Measurements from ENCODE around the gene PSMD8. TPM values are rescaled to one million over a fixed set of nuclear protein-coding genes. Genes with fewer than 3 reads are reported as not detected.

PSMD8 gene
- total RNA-seq, 1 experiment from 2014 or later: 614 TPM

DNA sequence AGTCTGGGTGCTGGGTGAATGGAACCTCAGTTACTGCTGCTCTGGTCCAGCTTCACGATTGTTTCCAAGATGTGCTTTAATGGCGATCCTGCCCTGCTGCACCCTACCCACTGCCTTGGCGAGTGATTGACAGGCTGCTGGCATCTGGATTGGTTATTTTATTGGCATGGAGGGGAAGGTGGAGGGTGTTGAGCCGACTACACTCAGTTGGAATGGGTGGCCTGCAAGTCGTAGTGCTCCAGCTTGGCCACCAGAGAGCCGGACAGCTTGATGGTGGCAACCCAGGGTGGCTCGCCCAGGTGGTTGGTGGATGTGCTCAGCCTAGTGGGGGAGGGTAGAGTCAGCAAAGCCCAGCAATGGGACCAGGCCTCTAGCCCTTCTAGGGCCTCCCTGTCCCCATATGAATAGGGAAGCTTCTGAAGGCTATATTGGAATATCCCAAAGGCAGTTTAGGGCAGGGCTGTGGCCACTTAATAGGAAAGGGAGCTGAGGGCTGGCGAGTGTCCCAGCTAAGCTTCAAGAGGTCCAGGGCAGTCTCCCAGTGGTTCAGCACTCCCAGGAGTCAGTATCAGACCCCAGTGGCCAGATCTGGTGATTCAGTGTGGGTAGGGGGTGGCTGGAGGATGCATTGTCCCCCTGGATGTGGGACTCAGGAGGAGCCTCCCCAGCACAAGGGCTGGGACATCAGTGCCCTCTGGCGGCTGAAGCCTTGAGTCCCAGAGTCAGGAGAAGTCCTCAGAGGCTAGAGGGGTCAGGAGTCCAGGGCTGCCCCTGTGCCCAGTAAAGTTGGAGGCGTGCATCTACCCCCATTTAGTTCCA lies 10.0 kb downstream of the PSMD8 start:
- in situ Hi-C loops (cut with HindIII; ENCODE audit: low pct_unique_long_range_greater_than_20kb, low sequenced_read_pairs): no loop called here
- no peak for DNase-seq (ENCODE audit: low read depth)

DNA sequence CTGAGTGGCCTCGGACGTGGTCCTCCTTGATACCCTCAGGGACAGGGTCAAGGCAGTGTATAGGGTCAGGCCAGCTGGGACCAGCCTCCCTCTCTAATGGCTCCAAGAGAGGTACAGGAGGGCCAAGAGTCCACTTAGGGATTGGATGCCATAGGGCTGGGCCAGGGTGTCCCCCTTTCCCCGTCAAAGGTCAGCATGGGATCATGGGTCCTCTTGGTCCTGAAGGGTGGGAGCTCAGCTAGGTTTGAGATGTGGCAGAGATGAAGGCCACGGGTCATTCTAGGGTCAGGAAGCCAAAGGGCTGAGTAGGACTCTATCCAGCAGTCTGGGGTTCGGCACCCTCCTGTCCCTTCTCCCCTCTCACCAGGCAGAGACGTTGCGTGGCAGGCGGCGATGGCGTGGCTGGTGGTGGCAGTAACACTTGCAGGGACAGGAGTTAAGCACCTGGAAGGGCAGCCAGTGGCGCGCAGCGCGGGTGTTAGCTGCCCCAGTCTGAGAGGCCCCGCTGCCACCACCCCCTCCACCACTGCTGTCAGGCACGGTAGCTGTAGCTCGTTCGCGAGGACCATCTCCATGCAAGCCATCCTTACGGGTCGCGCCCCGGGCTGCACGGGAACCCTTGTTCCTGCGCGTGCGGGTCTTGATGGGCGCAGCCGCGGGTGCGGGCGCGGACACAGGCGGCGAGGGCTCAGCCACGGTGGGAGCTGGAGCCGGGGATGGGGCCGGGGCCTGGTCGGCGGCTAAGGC lies 10.9 kb downstream of the PSMD8 start:
- no peak for DNase-seq (ENCODE audit: low read depth)
- in situ Hi-C loops (cut with HindIII; ENCODE audit: low pct_unique_long_range_greater_than_20kb, low sequenced_read_pairs): no loop called here

DNA sequence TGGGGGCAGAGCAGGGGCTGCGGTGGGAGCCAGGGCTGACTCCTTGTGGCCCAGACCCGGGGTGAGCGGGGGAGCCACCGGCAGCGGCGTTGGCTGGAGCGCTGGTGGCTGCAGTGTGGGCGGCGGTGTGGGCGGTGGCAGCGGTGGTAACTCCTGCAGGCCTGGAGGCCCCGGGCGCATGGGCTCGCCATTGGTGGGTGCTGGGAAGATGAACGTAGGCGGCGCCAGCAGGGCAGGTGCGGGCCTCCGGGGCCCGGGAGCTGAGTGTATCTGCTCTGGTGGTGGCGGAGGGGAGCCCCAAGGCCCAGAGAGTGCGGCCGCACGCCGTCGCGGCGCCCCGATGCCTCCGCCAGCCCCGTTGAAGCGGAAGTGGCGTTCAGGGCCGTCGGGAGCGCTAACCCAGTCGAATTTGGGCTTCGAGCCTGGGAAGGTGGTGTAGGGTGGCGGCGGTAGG lies 11.5 kb downstream of the PSMD8 start:
- in situ Hi-C loops (cut with HindIII; ENCODE audit: low pct_unique_long_range_greater_than_20kb, low sequenced_read_pairs): no loop called here
- no peak for DNase-seq (ENCODE audit: low read depth)

DNA sequence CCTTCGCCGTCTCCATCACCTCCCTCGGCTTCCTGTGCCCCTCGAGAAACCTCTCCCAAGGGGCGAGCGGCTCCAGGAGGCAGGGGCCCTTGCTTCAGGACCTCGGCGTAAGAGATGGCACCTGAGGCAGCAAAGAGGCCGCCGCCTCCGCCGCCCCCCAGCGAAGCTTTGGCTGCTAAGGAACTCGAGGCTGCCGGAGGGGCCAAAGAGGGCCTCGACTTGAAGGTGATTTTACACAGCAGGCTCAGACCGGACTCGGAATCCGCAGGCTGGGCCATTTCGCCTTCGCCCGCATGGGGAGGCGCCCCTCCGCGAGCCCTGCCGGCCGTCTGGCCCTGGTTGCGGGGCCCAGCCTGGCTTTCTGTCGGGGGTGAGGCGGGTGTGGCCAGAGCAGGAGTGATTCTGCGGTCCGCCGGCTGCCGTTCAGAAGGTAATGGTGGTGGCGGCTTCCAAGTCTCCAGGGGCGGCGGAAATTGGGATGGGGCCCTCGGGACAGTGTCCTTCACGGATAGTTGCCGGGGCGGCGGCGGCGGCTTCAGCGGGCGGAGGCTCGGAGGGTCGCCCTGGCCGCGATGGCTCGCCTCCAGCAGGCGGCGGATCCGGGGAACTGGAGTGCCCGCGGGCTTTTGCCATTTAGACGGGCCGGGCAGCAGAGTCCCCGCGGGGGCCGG lies 12.1 kb downstream of the PSMD8 start:
- DNase-seq (ENCODE audit: low read depth): no peak
- in situ Hi-C loops (cut with HindIII; ENCODE audit: low pct_unique_long_range_greater_than_20kb, low sequenced_read_pairs): no loop called here

DNA sequence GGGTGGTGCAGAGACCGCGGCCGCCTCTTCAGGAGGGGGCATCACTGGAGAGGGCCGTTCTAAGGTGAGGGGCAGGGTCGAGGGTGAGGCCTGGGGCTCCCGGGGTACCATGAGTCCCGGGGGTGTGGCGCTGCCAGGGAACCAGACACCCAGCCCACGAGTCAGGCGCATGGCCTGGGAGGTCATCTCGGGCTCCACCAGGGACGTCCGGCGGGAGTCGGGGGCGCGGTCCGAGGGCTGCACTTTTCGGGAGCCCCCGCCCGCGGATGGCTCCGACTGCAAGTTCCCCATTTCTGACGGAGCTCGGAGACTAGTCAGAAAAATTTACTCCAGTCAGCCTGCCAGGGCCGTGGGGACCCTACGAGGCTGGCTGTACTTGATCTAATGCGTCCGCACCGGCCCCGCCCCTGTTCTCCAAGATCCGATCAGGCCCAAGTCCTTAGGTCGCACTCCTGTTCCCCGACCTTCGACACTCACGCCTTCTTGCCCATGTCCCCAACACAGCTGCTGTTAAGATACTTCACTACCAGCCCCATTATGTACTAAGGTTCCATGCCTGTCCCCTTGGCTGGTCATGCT lies 12.7 kb downstream of the PSMD8 start:
- in situ Hi-C loops (cut with HindIII; ENCODE audit: low pct_unique_long_range_greater_than_20kb, low sequenced_read_pairs): no loop called here
- DNase-seq (ENCODE audit: low read depth): no peak

DNA sequence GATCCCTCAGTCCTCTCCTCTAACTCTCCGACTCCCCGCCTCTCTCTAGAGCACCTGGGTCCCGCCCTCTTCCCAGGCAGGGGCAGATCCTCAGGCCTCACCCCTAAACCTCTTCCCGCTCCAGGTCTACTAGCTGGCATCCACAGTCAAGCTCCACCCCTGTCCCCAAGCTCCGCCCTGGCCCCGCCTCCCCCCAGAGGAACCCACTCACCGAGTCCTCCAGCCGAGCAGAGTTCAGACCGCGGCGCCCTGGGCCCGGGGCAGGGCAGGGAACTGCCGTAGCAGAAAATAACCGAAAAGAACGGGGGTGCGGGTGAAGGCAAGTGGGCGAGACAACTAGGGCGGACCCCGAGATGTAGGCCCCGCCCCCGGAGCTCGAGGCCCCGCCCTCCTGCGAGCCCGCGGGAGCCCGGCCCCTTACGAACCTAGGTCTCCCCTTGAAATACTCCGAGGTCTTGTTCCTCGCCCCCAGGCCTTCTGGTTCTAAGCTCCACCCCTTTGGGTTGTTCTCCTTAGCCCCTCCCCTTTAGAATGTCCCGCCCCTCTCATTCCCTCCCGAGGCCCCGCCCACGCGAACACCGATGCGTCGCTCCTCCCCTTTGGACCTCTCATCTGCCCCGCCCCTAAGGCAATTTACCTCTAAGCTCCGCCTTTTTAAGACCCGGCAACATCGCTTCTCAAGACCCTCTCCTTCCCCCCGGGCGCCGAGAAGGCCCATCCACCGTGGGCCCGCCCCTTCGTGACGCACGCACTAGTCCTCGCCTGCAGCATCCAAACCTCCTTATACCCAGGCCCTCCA lies 13.4 kb downstream of the PSMD8 start, which contains the start of gene GGN:
Gene GGN (minus strand): TSS at position 485 of the 799 bp plus-strand sequence. CDS start 773 bp downstream, outside the sequence.
- DNase-seq (ENCODE audit: low read depth): peak; percentile 93
- in situ Hi-C loops (cut with HindIII; ENCODE audit: low pct_unique_long_range_greater_than_20kb, low sequenced_read_pairs): no loop called here

DNA sequence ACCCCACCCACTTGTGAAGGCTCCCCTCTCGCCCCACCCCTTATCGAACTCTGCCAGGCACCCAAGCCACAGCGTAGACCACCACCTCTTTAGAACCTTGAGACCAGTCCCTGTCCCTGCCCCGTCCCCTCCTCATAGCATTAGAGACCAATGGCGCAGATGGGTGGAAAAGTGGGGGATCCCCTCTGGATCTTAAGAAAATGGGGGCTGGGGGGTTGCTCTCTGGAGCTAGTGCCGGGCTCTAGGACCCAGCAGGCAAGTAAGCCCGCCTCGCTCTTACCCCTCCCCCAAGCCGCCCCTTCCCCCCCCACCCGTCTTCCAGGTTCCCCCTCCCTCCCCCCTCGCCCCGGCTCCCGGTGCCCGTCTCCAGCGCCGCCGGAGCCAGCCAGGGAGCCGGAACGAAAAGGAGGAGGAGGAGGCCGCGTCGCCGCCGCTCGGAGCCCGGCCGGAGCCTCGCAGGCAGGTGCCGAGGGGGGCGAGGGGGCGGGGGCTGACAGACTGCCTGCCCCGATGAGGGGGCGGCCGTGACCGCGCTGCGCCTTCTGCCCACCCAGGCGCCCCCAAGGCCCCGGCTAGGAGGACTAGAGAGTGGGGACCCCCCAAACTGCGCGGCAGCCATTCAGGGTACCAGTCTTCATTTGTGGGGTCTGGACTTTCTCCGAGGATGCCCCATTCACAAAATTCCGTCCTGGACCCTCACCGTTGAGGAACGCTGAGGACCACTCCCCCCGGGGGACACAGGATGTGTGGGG lies 14.2 kb downstream of the PSMD8 start, which contains the start of gene SPRED3:
Gene SPRED3 (plus strand): TSS at position 349 of the 752 bp plus-strand sequence. CDS start 1,606 bp downstream, outside the sequence.
- DNase-seq (ENCODE audit: low read depth): no peak
- in situ Hi-C loops (cut with HindIII; ENCODE audit: low pct_unique_long_range_greater_than_20kb, low sequenced_read_pairs): no loop called here

DNA sequence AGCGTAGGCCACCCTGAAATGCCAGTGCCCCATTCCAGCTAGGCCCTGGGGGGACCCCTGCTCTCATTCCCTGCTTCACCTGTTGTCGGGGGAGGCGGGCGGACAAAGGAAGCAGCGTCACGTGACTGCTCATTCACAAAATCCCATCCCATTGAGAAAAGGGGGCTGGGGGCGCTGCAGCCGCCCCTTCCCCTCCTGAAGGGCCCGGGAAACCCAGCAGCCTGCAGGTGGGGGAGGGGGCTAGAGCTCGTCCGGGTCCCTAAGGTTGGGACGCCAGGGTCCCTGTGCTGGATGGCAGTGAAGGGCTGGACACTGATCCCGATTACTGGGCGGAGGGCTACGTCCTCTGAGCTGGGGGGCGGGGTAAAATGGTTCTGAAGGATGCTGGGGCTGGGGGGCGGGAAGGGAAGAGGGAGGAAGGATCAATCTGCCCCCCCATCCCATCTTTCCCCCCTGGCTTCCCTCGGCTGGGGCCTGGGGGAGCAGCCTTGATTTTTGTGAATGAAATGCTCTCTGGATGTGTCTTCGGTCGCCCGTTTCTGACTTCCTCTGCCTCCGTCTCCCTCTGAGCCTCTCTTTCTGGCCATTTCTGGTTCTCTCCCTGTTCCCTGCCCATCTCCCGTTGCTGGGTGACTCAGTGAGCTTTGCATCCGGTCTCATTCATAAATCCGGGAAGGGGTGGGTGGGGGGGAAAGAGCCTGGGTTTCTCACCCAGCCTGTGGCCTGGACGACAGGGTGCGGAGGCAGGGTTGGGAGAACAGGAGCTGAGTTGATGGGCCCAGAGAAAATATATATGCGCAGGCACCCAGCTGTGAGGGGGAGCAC lies 14.9 kb downstream of the PSMD8 start:
- no peak for DNase-seq (ENCODE audit: low read depth)

DNA sequence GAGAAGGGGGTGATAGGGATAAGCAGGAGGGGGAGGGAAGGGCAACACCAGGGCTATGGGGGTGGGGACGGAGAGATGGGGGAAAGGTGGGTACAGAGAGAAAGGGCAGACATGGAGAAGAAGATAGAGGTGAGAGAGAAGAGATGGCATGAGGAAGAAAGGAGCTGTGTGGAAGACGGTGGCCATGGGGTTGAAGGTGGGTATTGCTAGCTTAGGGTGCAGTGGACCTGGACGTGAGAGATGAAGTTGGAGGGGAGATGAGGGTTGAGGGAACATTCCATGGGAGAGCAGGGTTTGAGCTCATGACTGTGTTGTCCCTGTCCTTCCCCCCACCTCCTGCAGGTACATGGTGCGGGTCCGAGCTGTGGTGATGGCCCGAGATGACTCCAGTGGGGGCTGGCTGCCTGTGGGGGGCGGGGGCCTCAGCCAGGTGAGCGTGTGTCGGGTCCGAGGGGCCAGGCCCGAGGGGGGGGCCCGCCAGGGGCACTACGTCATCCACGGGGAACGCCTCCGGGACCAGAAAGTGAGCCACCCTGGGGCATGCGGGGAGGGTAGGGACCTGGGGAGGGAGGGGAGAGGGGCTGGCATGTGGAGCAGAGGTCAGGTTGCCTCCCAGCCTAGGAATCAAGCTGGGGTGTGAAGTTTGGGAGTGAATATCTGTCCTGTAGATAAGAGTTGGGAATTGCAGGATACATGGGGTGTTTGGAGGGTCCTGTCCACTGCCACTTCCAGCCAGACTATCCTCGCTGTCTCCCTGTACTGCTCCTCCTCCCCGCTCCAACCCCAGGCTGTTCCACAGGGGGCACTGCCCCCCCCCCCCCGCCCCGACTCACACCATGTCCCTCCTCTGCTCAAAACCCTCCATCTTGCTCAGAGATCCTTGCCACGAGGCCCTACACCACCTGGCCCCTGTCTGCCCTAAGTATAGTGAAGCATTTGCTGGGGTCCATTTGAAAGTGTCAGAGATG lies 15.9 kb downstream of the PSMD8 start:
- in situ Hi-C loops (cut with HindIII; ENCODE audit: low pct_unique_long_range_greater_than_20kb, low sequenced_read_pairs): no loop called here
- no peak for DNase-seq (ENCODE audit: low read depth)

More for the DNA sequence above, 14.9 kb downstream of the PSMD8 start:
- in situ Hi-C loops (cut with HindIII; ENCODE audit: low pct_unique_long_range_greater_than_20kb, low sequenced_read_pairs): no loop called here

DNA sequence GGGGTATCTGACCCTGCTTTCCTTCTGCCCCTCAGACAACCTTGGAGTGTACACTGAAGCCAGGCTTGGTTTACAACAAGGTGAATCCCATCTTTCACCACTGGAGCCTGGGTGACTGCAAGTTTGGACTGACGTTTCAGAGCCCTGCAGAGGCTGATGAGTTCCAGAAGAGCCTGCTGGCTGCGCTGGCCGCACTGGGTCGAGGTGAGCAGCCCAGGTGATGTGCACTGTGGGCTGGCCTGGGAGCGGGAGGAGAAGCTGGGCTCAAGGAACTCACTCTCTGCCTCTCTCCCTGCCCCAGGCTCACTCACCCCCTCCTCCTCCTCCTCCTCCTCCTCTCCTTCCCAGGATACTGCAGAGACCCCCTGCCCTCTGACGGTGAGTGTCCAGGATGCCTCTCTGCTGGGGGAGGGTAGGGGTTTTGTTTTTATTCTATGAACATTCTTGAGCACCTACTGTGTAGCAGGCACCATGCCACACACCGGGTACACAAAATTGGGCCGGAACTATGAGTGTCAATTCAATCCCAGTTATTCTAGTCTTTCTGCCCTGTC lies 17.6 kb downstream of the PSMD8 start:
- DNase-seq (ENCODE audit: low read depth): no peak
- in situ Hi-C loops (cut with HindIII; ENCODE audit: low pct_unique_long_range_greater_than_20kb, low sequenced_read_pairs): no loop called here

DNA sequence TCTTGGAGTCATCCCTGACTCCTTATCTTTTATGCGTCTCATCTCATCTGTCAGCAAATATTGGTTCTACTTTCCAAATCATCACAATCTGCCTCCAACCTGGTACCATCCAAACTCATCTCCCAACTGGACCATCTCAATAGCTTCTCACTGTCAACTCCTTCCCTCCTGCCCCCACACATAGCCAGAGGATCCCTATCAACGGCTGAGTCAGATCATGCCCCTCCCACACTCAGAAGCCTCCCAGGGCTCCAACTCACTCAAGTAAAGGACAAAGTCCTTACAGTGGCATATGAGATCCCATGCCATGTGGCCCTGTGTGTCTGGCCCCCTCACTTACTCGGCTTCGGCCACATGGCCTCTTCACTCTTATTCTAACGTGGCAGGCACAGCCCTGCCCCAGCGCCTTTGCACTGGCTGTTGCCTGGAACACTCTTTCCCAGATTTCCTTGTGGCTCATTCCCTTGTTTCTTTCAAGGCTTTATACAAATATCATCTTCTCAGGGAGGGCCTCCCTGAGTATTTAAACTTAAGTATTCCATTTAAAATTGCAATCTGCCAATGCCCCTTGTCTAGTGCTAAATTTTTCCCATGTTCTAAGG lies 18.4 kb downstream of the PSMD8 start:
- DNase-seq (ENCODE audit: low read depth): peak; percentile 56
- in situ Hi-C loops (cut with HindIII; ENCODE audit: low pct_unique_long_range_greater_than_20kb, low sequenced_read_pairs): no loop called here

DNA sequence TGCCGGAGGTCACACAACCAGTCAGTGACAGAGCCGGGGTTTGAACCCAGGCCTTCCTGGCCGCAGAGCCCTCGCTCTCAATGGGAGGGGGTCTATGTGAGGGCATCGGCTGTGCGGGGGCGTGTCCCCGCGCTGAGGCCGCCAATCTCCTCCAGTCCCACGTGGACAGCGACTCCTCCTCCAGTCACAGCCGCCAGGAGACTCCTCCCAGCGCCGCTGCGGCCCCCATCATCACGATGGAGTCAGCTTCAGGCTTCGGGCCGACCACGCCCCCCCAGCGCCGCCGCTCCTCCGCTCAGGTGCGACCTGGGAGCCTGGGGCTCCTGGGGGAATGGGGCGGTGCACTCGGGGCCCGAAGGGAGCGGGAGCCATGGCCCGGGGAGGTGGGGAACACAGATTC lies 20.1 kb downstream of the PSMD8 start:
- no peak for DNase-seq (ENCODE audit: low read depth)

DNA sequence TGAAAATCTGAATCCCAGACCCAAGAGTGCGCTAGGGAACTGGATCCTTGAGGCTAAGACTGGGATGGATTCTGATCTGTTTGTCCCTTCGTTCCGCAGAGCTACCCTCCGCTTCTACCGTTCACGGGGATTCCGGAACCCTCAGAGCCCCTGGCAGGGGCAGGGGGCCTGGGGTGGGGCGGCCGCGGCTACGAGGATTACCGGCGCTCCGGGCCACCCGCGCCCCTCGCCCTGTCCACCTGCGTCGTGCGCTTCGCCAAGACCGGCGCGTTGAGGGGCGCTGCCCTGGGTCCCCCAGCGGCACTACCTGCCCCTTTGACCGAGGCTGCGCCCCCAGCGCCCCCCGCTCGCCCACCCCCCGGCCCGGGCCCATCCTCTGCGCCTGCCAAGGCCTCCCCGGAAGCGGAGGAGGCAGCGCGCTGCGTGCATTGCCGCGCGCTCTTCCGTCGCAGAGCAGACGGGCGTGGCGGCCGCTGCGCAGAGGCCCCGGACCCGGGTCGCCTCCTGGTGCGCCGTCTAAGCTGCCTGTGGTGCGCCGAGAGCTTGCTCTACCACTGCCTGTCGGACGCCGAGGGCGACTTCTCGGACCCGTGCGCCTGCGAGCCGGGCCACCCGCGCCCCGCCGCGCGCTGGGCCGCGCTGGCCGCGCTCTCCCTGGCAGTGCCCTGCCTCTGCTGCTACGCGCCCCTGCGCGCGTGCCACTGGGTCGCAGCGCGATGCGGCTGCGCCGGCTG lies 21.2 kb downstream of the PSMD8 start:
- no peak for DNase-seq (ENCODE audit: low read depth)
- in situ Hi-C loops (cut with HindIII; ENCODE audit: low pct_unique_long_range_greater_than_20kb, low sequenced_read_pairs): no loop called here

More for the DNA sequence above, 20.1 kb downstream of the PSMD8 start:
- in situ Hi-C loops (cut with HindIII; ENCODE audit: low pct_unique_long_range_greater_than_20kb, low sequenced_read_pairs): no loop called here

DNA sequence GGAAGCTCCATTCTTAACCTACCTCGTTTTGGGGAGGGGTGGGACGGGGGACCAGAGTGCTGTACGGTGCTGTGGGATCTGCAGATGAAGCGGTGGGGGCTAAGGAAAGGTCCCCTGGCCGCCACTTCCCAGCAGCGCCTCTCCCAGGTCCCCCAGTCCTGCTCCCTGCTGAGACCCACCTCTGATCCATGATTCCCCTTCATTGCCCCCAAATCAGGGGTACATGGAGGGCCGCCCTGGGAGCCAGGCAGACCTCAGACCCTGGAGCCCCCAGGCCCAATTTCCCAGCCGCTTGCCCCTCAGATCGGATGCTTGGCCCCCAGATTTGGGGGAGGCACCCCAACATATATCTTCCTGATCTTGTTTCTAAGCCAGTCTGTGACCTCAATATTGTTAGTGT lies 24.7 kb downstream of the PSMD8 start:
- no peak for DNase-seq (ENCODE audit: low read depth)

More for the DNA sequence above, 24.7 kb downstream of the PSMD8 start:
- in situ Hi-C loops (cut with HindIII; ENCODE audit: low pct_unique_long_range_greater_than_20kb, low sequenced_read_pairs): no loop called here
